Astrocyte of the cerebellum (primary cell): ENCODE measurements around the gene PIP4K2C.

Source experiments
- DNase-seq: peaks from one replicate; pipeline ENCODE4 v3.0.0-alpha.2; 2011; ENCODE audit warnings: low read depth
- H3K4me3 ChIP-seq: 2 replicates; pipeline ENCODE4 v1.5.1; 2011; ENCODE audit warnings: mild to moderate bottlenecking, low read depth, low read length, moderate library complexity
- in situ Hi-C: cut with HindIII; loops from 2 replicates; pipeline ENCODE4 v1.10.0; 2017; ENCODE audit warnings: low sequenced_read_pairs
- TF ChIP-seq, protein P1 (sequence below): IDR thresholded peaks from 2 replicates; pipeline ENCODE4 v1.5.1; 2012; ENCODE audit warnings: low read length, low read depth, moderate library complexity, mild to moderate bottlenecking; ENCODE audit errors: missing control alignments

PIP4K2C gene

DNA sequence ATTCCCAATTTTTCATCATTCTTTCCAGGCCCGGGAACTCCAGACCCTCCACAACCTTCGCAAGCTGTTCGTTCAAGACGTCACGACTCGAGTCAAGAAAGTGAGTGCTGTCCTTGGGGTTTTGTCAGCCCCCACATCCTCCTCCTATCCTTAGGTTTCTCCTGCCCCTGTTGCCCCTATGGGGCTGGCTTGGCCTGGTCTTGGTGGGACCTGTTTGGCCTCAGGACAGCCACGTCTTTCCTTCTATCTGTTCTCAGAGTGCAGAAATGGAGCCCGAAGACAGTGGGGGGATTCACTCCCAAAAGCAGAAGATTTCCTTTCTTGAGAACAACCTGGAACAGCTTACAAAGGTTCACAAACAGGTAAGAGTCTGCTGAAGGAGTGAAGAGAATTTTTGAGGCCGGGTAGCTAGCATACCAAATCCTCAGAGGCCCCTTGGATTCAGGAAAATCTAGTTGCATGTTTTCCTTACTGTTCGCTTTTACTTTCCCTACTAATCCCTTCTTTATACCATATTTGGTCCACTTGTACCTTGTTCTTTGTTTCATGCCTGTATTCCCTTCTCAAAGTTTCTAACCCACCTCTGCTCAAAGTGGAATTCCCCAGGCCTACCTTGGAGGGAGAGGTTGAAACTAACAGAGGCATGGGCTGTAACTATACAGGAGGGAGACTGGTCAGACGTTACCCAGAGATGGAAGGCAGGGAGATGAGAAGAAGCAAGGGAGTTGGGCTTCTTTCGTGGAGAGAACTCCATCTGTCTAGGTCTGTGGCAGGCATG, 12.8 kb upstream of the PIP4K2C start:
- TF ChIP-seq, protein P1, sequence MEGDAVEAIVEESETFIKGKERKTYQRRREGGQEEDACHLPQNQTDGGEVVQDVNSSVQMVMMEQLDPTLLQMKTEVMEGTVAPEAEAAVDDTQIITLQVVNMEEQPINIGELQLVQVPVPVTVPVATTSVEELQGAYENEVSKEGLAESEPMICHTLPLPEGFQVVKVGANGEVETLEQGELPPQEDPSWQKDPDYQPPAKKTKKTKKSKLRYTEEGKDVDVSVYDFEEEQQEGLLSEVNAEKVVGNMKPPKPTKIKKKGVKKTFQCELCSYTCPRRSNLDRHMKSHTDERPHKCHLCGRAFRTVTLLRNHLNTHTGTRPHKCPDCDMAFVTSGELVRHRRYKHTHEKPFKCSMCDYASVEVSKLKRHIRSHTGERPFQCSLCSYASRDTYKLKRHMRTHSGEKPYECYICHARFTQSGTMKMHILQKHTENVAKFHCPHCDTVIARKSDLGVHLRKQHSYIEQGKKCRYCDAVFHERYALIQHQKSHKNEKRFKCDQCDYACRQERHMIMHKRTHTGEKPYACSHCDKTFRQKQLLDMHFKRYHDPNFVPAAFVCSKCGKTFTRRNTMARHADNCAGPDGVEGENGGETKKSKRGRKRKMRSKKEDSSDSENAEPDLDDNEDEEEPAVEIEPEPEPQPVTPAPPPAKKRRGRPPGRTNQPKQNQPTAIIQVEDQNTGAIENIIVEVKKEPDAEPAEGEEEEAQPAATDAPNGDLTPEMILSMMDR = no peak
- no peak for DNase-seq
- H3K4me3 ChIP-seq = no peak overlapping the region
- in situ Hi-C loops = no loop called here

DNA sequence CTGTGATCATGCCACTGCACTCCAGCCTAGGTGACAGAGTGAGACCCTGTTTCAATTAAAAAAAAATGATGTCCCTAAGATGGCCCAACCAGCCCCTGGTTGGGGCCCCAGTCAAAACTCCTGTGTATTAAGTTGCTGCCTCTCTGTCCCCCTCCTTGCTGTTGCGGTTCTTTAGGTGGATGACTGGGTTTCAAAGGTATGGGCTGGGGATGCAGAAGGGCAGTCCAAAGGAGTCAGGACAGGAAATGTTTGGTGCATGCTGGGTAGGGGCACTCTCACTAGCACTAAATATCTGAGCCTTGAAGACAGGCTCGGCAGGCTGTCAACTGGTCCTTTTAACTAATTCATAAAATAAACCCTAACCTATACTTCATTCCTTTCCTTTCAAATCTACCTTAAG, 12.0 kb upstream of the PIP4K2C start:
- H3K4me3 ChIP-seq = no peak overlapping the region
- DNase-seq = no peak
- TF ChIP-seq, protein P1 = no peak
- in situ Hi-C loops = no loop called here

DNA sequence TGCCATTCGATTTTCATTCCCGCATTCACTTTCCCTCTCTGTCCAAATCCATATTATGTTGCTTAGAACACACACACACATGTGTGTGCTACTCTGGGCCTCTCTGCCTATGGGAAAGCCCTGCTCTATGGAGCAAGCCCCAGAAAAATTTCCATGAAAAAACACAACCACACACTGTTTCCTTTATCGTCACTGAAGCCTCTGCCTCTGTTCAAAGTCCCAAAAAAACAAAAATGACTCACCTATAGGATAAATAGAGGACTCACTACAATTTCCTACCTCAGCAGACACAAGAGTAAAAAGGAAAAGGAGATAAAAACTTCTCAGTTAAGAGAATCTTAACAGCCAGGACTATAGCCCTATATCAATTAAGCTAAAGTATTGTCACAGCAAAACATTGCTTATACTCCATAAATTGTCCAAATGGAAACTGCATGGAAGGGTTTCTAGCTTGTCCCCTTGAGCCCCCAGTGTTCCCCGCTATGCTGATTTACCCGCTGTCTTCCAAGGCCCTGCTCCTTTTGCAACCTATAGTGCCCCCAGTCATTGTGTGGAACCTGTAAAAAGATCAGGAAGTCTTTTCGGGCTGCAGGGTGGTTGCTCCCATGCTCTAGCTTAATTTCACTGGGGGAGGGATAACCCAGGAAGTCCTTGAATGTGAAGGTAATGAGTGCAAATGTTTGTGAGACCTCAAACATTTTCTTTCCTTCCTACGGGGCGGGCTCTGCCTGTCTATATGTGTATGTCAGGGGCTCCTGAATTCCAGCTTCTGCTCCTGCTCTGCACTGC, 11.1 kb upstream of the PIP4K2C start:
- in situ Hi-C loops = no loop called here
- DNase-seq = no peak
- TF ChIP-seq, protein P1 = no peak
- H3K4me3 ChIP-seq = no peak overlapping the region

DNA sequence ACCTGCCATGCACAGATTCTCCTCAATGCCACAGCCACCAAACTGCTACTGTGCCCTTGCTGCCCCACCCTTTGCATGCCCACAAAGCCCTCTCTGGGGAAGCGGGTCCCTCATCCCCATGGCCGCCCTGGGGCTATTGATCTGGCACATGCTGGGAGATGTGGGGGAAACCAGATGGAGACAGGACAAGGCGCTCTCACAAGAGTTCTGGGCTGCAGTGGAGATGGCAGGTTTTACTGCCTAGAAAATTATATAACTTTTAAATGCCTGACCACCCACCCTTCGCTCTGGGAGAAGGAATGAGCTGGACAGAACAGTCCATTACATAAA, 10.6 kb upstream of the PIP4K2C start:
- H3K4me3 ChIP-seq = no peak overlapping the region
- no peak for DNase-seq
- in situ Hi-C loops = no loop called here
- TF ChIP-seq, protein P1 = no peak

DNA sequence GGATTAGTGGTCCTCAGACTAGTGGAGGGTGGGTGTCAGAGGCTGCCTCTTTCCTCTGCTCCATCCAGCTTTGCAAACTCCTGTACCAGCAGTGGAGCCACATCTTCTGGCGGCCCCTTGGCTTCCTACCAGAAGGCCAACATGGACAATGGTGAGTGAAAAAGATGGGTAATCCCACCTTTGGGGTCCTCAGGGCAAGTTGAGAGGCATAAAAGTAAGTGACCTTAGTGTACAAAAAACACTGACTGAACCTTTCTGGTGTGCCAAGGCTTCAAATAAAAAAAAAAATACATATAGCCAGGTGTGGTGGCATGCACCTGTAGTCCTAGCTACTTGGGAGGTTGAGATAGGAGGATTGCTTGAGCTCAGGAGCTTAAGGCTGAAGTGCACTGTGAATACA, 9.2 kb upstream of the PIP4K2C start:
- TF ChIP-seq, protein P1 = no peak
- in situ Hi-C loops = no loop called here
- DNase-seq = no peak
- no peak overlapping the region for H3K4me3 ChIP-seq

DNA sequence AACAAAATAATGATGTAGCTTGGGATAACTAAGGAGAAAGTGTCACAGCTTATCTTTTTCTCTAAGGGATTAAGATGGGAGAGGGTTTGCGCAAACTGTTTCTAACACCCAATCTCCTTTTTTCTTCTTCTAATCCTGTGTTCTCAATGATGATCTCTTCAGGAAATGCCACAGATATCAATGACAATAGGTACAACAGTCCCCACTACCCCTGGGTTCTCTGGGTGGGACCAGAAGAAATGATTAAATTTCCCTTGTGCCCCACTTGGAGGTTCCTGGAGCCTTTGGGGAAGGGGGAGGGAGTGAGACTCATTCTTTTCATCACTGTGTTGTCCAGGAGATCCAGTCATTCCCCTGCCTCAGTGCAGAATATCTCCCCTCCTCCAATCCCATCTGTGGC, 8.6 kb upstream of the PIP4K2C start:
- H3K4me3 ChIP-seq = no peak overlapping the region
- in situ Hi-C loops = no loop called here

More for the DNA sequence above, 8.6 kb upstream of the PIP4K2C start:
- TF ChIP-seq, protein P1 = no peak
- no peak for DNase-seq
